Measurements from ENCODE around the gene TESK1.
A peak's percentile ranks its signal among the peaks of the same experiment; 100 is the strongest.
"Not testable (repeated sequence)": the region's sequence is repeated elsewhere in the genome, so short reads cannot be mapped to it uniquely, and the experiment has no call there.

TESK1 gene

GRCh38 chr9:35583521-35583920, 21.5 kb upstream of the TESK1 start:
- not testable (repeated sequence) for DNase-seq

GRCh38 chr9:35584681-35585080, 20.4 kb upstream of the TESK1 start:
- DNase-seq, result not testable (repeated sequence)

GRCh38 chr9:35588506-35588905, 16.6 kb upstream of the TESK1 start:
- DNase-seq, result not testable (repeated sequence)

GRCh38 chr9:35593581-35593980, 11.5 kb upstream of the TESK1 start:
- DNase-seq, result no peak

GRCh38 chr9:35594471-35594870, 10.6 kb upstream of the TESK1 start:
- no peak for DNase-seq

GRCh38 chr9:35596907-35597306, 8.2 kb upstream of the TESK1 start:
- DNase-seq, result not testable (repeated sequence)

- no peak for DNase-seq
Observed at GRCh38 chr9:35598866-35599590, 6.0 kb upstream of the TESK1 start.

GRCh38 chr9:35599763-35600604, 5.1 kb upstream of the TESK1 start:
- DNase-seq, result peak; percentile 33 to 64 (median 34)

- DNase-seq, result peak; percentile 48 to 55 (median 50)
Observed at GRCh38 chr9:35603506-35603985, 1.5 kb upstream of the TESK1 start.

- peak; percentile 100 for DNase-seq
Observed at GRCh38 chr9:35603986-35604577, 980 bp upstream of the TESK1 start.

GRCh38 chr9:35605351-35606137, 482 bp downstream of the TESK1 start:
- DNase-seq, result peak in 2 of 3 donors; percentile 20 to 23

- DNase-seq, result no peak
Observed at GRCh38 chr9:35606138-35606504, 1.1 kb downstream of the TESK1 start.

GRCh38 chr9:35606726-35607125, 1.7 kb downstream of the TESK1 start:
- no peak for DNase-seq

GRCh38 chr9:35608221-35608620, 3.2 kb downstream of the TESK1 start:
- no peak for DNase-seq

GRCh38 chr9:35609001-35609819, 4.1 kb downstream of the TESK1 start:
- DNase-seq, result no peak

GRCh38 chr9:35609820-35610163, 4.7 kb downstream of the TESK1 start:
- DNase-seq, result no peak

- DNase-seq, result peak; percentile 70 to 74 (median 71)
Observed at GRCh38 chr9:35611230-35611797, 6.3 kb downstream of the TESK1 start.

GRCh38 chr9:35612066-35612465, 7.0 kb downstream of the TESK1 start:
- not testable (repeated sequence) for DNase-seq

- no peak for DNase-seq
Observed at GRCh38 chr9:35612843-35613242, 7.8 kb downstream of the TESK1 start.

- DNase-seq, result no peak
Observed at GRCh38 chr9:35615981-35616680, 11.1 kb downstream of the TESK1 start.

Measured in suppressor macrophage treated with lipopolysaccharide for 1 hour (primary cell).